ENCODE data around the gene MIS18A. TPM values are rescaled to one million over a fixed set of nuclear protein-coding genes. Genes with fewer than 3 reads are reported as not detected.
"Not testable (repeated sequence)": the region's sequence is repeated elsewhere in the genome, so short reads cannot be mapped to it uniquely, and the experiment has no call there.

Gene MIS18A
- total and polyA plus RNA-seq, 2 experiments from 2014 or later = 15.1 to 17.8 TPM

DNA sequence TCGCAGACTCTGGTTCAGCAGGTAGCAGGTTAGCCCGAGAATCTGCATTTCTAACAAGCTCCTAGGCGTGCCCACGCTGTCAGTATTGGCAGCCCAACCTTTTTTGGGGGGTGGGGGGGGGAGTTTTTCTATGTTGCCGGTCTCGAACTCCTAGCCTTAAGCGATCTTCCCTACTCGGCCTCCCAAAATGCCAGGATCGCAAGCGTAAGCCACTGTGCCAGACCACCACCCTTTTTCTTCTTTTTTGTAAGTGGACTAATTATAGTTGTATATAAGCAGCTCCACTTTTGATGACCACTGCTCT, 480 bp upstream of the MIS18A start:
- DNase-seq (ENCODE audit: low read depth in 1 of 2, low spot score in 1 of 2) = peak in 1 of 2 donors; percentile 9
- Histone ChIP-seq H3K4me1 (ENCODE audit: low read depth) (peaks cover 6% of the 10 kb centered on the region), H3K4me3 (peak overlapping the region; percentile 60), H3K9me3 (ENCODE audit: low read depth) (no peaks in the 10 kb centered on the region), H3K27ac (no peak overlapping the region), H3K36me3 (peaks cover 5% of the 10 kb centered on the region), H3K27me3 (no peaks in the 10 kb centered on the region)
- TF ChIP-seq, protein P1, sequence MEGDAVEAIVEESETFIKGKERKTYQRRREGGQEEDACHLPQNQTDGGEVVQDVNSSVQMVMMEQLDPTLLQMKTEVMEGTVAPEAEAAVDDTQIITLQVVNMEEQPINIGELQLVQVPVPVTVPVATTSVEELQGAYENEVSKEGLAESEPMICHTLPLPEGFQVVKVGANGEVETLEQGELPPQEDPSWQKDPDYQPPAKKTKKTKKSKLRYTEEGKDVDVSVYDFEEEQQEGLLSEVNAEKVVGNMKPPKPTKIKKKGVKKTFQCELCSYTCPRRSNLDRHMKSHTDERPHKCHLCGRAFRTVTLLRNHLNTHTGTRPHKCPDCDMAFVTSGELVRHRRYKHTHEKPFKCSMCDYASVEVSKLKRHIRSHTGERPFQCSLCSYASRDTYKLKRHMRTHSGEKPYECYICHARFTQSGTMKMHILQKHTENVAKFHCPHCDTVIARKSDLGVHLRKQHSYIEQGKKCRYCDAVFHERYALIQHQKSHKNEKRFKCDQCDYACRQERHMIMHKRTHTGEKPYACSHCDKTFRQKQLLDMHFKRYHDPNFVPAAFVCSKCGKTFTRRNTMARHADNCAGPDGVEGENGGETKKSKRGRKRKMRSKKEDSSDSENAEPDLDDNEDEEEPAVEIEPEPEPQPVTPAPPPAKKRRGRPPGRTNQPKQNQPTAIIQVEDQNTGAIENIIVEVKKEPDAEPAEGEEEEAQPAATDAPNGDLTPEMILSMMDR (IDR thresholded peaks at IDR 0.05; ENCODE audit: low read depth, low read length) = no peak

DNA sequence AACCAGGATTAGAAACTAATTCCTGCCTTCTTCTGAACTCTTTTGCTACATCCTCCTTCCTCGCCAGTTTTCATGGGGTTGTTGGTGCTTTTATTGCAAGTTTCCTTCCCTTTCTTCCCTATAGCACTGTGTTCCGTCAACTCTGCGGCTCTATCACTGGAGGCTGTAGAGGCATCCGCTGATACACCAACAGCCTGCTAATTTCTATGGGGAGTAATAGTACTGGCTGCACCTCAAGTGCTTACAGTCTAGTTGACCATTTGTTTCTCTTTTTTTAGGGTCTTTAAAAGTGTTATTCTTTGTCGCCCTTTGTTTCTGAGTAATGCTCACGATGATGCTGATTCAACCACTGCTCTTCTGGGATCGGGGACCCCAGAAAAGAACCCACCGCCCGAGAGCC, 746 bp downstream of the MIS18A start:
- Histone ChIP-seq H3K36me3 (peaks cover 11% of the 10 kb centered on the region), H3K27me3 (no peaks in the 10 kb centered on the region), H3K27ac (peak overlapping the region; percentile 73), H3K4me1 (ENCODE audit: low read depth) (peaks cover 6% of the 10 kb centered on the region), H3K4me3 (peak overlapping the region; percentile 60), H3K9me3 (ENCODE audit: low read depth) (no peaks in the 10 kb centered on the region)
- TF ChIP-seq, protein P1 (IDR thresholded peaks at IDR 0.05; ENCODE audit: low read depth, low read length) = no peak
- peak in 1 of 2 donors; percentile 12 for DNase-seq (ENCODE audit: low read depth in 1 of 2, low spot score in 1 of 2)

DNA sequence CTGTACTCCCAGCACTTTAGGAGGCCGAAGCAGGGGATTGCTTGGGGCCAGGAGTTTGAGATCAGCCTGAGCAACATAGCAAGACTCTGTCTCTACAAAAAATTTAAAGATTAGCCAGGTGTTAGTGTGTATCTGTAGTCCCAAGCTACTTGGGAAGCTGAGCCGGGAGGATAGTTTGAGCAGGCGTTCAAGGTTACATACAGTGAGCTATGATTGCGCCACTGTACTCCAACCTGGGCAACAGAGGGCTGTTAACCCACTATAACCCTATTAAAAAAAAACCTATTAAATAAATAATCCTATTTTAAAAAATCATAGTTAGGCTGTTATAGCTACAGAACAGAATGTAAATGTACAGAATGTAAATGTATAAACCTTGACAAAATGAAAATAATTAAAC, 2.2 kb downstream of the MIS18A start:
- no peak overlapping the region for H3K4me3 ChIP-seq
- H3K36me3 ChIP-seq = peaks cover 18% of the 10 kb centered on the region
- TF ChIP-seq, protein P1 (IDR thresholded peaks at IDR 0.05; ENCODE audit: low read depth, low read length) = no peak
- H3K27ac ChIP-seq = no peak overlapping the region
- H3K4me1 ChIP-seq (ENCODE audit: low read depth) = peaks cover 6% of the 10 kb centered on the region
- no peaks in the 10 kb centered on the region for H3K27me3 ChIP-seq
- H3K9me3 ChIP-seq (ENCODE audit: low read depth) = no peaks in the 10 kb centered on the region
- DNase-seq (ENCODE audit: low read depth in 1 of 2, low spot score in 1 of 2) = no peak

DNA sequence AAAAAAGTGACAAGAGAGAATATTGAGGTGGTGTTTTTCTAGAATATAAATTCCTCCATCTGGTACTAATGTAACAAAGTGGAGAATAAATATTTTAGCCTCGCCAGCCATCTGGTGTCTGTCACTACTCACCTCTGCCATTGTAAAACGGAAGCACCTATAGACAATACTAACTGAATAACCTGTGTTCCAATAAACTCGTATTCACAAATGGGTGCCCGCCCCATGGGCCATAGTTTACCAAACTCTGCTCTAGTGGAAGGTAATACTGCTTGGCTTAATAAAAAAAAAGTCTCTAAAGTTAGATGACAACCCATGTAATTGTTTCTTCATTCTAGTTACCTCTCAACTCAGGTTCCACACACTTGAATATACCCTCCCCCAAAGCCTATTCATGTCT, 8.1 kb downstream of the MIS18A start:
- DNase-seq (ENCODE audit: low read depth in 1 of 2, low spot score in 1 of 2) = no peak
- Histone ChIP-seq H3K36me3 (peaks cover 24% of the 10 kb centered on the region), H3K4me1 (ENCODE audit: low read depth) (no peaks in the 10 kb centered on the region), H3K27me3 (no peaks in the 10 kb centered on the region), H3K4me3 (no peak overlapping the region), H3K9me3 (ENCODE audit: low read depth) (no peaks in the 10 kb centered on the region), H3K27ac (no peak overlapping the region)
- TF ChIP-seq, protein P1 (IDR thresholded peaks at IDR 0.05; ENCODE audit: low read depth, low read length) = no peak

DNA sequence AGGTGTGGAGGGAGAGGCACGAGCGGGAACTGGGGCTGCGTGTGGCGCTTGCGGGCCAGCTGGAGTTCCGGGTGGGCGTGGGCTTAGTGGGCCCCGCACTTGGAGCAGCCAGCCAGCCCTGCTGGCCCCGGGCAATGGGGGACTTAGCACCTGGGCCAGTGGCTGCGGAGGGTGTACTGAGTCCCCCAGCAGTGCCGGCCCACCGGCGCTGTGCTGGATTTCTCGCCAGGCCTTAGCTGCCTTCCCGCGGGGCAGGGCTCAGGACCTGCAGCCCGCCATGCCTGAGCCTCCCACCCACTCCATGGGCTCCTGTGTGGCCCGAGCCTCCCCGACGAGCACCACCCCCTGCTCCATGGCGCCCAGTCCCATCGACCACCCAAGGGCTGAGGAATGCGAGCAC, 13.5 kb downstream of the MIS18A start:
- not testable (repeated sequence) for DNase-seq (ENCODE audit: low read depth in 1 of 2, low spot score in 1 of 2)

DNA sequence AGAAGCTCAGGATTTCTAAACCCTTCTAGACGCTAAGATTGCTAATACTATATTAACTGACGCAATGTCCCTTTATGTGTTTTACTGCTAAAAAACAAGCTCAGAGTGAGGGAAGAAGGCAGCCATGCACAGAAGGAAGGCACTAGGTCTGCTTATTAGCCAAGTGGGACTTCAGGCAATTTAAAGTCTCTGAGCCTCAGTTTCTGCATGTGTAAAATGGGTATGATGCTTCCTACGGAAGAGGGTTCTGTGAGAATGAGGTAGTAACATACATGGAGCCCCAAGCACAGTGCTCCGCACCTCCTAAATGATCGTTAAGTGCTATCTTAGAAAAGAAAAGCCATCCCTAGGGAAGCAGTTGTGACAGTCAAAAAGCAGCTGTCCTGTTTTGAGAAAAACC, 16.9 kb downstream of the MIS18A start:
- Histone ChIP-seq H3K27me3 (no peaks in the 10 kb centered on the region), H3K36me3 (no peaks in the 10 kb centered on the region), H3K27ac (no peak overlapping the region), H3K9me3 (ENCODE audit: low read depth) (no peaks in the 10 kb centered on the region), H3K4me3 (no peak overlapping the region), H3K4me1 (ENCODE audit: low read depth) (peaks cover 5% of the 10 kb centered on the region)
- TF ChIP-seq, protein P1 (IDR thresholded peaks at IDR 0.05; ENCODE audit: low read depth, low read length) = no peak
- no peak for DNase-seq (ENCODE audit: low read depth in 1 of 2, low spot score in 1 of 2)

More for the DNA sequence above, 13.5 kb downstream of the MIS18A start:
- H3K4me3 ChIP-seq; H3K27me3 ChIP-seq; H3K4me1 ChIP-seq (ENCODE audit: low read depth); H3K27ac ChIP-seq; H3K36me3 ChIP-seq; H3K9me3 ChIP-seq (ENCODE audit: low read depth): not testable (repeated sequence)

All from cardiac muscle cell (in vitro differentiated cells and primary cell).